Uterus (tissue), 4 donors: Measurements from ENCODE around the gene NUP133. TPM values are rescaled to one million over a fixed set of nuclear protein-coding genes. Genes with fewer than 3 reads are reported as not detected.
"Not testable (repeated sequence)": the region's sequence is repeated elsewhere in the genome, so short reads cannot be mapped to it uniquely, and the experiment has no call there.

Experiments used
- DNase-seq, 2 donors: peaks; one replicate each; pipeline ENCODE4 v3.0.0-alpha.2; 2019 to 2020
- H3K27ac ChIP-seq, 2 donors: fragments of 200-600 bp; sonication (generic); 1 replicate in 1 of 2; 2 replicates in 1 of 2; pipeline ENCODE4 v1.5.1; 2016 to 2018
- H3K27me3 ChIP-seq, 2 donors: fragments of 200-600 bp; sonication (generic); one replicate each; pipeline ENCODE4 v1.5.1; 2018 to 2019; ENCODE audit warnings: control low read depth in 1 of 2
- H3K36me3 ChIP-seq, 2 donors: fragments of 200-600 bp; sonication (generic); one replicate each; pipeline ENCODE4 v1.5.1; 2019; ENCODE audit warnings: control low read depth in 1 of 2
- H3K4me1 ChIP-seq, 2 donors: fragments of 200-600 bp; sonication (generic); one replicate each; pipeline ENCODE4 v1.5.1; 2018 to 2019; ENCODE audit warnings: control low read depth in 1 of 2
- H3K4me3 ChIP-seq, 2 donors: fragments of 200-600 bp; sonication (generic); 1 replicate in 1 of 2; 2 replicates in 1 of 2; pipeline ENCODE4 v1.5.1; 2018 to 2019; ENCODE audit warnings: mild to moderate bottlenecking in 1 of 2
- H3K9me3 ChIP-seq, 2 donors: fragments of 200-600 bp; sonication (generic); one replicate each; pipeline ENCODE4 v1.5.1; 2019; ENCODE audit warnings: control low read depth in 1 of 2
- POLR2A ChIP-seq, 2 donors: fragments of 450-650 bp; IDR thresholded peaks; one replicate each; pipeline ENCODE4 v1.6.1; 2016; ENCODE audit warnings: antibody characterized with exemption in 2 of 2, mild to moderate bottlenecking in 1 of 2, moderate library complexity in 1 of 2
- intact Hi-C: fragments of 100-400 bp; cut with DNase I; formaldehyde crosslinking; loops from one replicate; pipeline ENCODE4 v1.15.1; 2023; ENCODE audit warnings: low total_unique reads
- total RNA-seq, 4 donors: library from RNA; depleted of rRNA in 3 of 4; stranded (reverse); fragments of >200 nt in 3 of 4; gene quantifications; one replicate each; pipeline versions ENCODE4 v1.1.0 to v1.2.4, GENCODE V29; 2014 to 2023
- TF ChIP-seq, protein P1 (sequence below), 4 experiments: fragments of 200-600 bp in 2 of 4; fragments of 450-650 bp in 2 of 4; sonication (generic) in 2 of 4; IDR thresholded peaks; one replicate each; pipeline ENCODE4 v1.5.1; 2016 to 2019; ENCODE audit warnings: antibody characterized with exemption in 4 of 4, mild to moderate bottlenecking in 2 of 4, moderate library complexity in 1 of 4
- donor health status: DM: yes; HTN: yes; CAD: no.

Gene NUP133
- total RNA-seq, 4 donors from 2014 or later: 25.6 to 58.6 (median 37.1) TPM

GRCh38 chr1:229485318-229485717 is 22.8 kb downstream of the NUP133 start:
- Histone ChIP-seq H3K27me3 (no peaks in the 10 kb centered on the region), H3K4me1 (no peaks in the 10 kb centered on the region), H3K36me3 (no peaks in the 10 kb centered on the region), H3K4me3 (no peak overlapping the region), H3K9me3 (no peaks in the 10 kb centered on the region), H3K27ac (no peak overlapping the region)
- no peak for DNase-seq
- intact Hi-C loops: no loop called here
- no peak for TF ChIP-seq POLR2A (IDR thresholded peaks at IDR 0.05)
- TF ChIP-seq, protein P1, sequence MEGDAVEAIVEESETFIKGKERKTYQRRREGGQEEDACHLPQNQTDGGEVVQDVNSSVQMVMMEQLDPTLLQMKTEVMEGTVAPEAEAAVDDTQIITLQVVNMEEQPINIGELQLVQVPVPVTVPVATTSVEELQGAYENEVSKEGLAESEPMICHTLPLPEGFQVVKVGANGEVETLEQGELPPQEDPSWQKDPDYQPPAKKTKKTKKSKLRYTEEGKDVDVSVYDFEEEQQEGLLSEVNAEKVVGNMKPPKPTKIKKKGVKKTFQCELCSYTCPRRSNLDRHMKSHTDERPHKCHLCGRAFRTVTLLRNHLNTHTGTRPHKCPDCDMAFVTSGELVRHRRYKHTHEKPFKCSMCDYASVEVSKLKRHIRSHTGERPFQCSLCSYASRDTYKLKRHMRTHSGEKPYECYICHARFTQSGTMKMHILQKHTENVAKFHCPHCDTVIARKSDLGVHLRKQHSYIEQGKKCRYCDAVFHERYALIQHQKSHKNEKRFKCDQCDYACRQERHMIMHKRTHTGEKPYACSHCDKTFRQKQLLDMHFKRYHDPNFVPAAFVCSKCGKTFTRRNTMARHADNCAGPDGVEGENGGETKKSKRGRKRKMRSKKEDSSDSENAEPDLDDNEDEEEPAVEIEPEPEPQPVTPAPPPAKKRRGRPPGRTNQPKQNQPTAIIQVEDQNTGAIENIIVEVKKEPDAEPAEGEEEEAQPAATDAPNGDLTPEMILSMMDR (IDR thresholded peaks at IDR 0.05): no peak

GRCh38 chr1:229482511-229482910 is 25.6 kb downstream of the NUP133 start:
- DNase-seq: no peak
- Histone ChIP-seq H3K27me3 (no peaks in the 10 kb centered on the region), H3K4me1 (no peaks in the 10 kb centered on the region), H3K9me3 (no peaks in the 10 kb centered on the region), H3K4me3 (no peak overlapping the region), H3K36me3 (no peaks in the 10 kb centered on the region), H3K27ac (no peak overlapping the region)
- no peak for TF ChIP-seq POLR2A (IDR thresholded peaks at IDR 0.05)
- TF ChIP-seq, protein P1 (IDR thresholded peaks at IDR 0.05): no peak
- intact Hi-C loops: no loop called here

- no peak for DNase-seq
- TF ChIP-seq, protein P1 (IDR thresholded peaks at IDR 0.05): no peak
- TF ChIP-seq POLR2A (IDR thresholded peaks at IDR 0.05): no peak
- no peak overlapping the region for H3K4me3 ChIP-seq
- no peaks in the 10 kb centered on the region for H3K27me3 ChIP-seq
- intact Hi-C loops: no loop called here
- no peak overlapping the region for H3K27ac ChIP-seq
- no peaks in the 10 kb centered on the region for H3K4me1 ChIP-seq
- no peaks in the 10 kb centered on the region for H3K36me3 ChIP-seq
- no peaks in the 10 kb centered on the region for H3K9me3 ChIP-seq
These were observed 27.6 kb downstream of the NUP133 start for GRCh38 chr1:229480495-229480894.

DNA sequence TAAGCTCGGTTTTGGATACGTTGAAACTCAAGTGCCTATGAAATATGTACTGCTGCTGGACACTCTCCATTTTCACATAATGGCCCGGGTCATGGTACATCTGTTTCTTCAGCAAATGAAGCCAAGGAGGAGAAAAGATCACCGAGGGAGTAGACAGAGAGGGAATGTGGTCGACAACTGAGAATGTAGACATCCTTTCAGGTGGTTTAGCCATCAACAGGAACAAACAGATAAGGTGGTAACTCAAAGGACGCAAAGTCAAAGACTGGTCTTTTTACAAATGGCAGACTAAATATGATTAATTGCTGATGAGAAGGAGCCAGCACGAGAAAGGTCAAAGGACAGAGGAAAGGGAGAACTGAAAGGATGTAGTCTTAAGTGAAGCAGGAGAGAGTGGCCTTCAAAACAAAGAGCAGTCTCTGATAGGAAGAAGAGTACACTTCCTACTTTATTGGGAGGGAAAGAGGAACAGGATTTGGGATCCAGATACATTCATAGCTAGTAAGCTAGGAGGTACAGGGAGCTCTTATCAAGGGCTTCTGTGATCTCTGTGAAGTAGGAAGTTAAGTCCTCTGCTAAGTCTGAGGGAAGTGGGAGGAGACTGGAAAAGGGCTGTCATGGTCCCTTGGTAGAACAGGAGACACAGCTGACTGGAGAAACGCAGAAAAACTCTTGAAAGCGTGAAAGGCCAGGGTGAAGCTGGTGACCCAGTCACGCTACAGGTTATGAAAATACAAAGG is 28.3 kb downstream of the NUP133 start:
- no peaks in the 10 kb centered on the region for H3K27me3 ChIP-seq
- H3K9me3 ChIP-seq: no peaks in the 10 kb centered on the region
- DNase-seq: no peak
- no peaks in the 10 kb centered on the region for H3K4me1 ChIP-seq
- intact Hi-C loops: no loop called here
- H3K36me3 ChIP-seq: no peaks in the 10 kb centered on the region
- no peak for TF ChIP-seq POLR2A (IDR thresholded peaks at IDR 0.05)
- TF ChIP-seq, protein P1 (IDR thresholded peaks at IDR 0.05): no peak
- H3K27ac ChIP-seq: no peak overlapping the region
- no peak overlapping the region for H3K4me3 ChIP-seq

GRCh38 chr1:229478852-229479251 is 29.3 kb downstream of the NUP133 start:
- intact Hi-C loops: no loop called here
- H3K27ac ChIP-seq: no peak overlapping the region
- no peak for DNase-seq
- no peaks in the 10 kb centered on the region for H3K9me3 ChIP-seq
- TF ChIP-seq, protein P1 (IDR thresholded peaks at IDR 0.05): no peak
- no peak for TF ChIP-seq POLR2A (IDR thresholded peaks at IDR 0.05)
- H3K36me3 ChIP-seq: no peaks in the 10 kb centered on the region
- H3K4me3 ChIP-seq: no peak overlapping the region
- no peaks in the 10 kb centered on the region for H3K4me1 ChIP-seq
- H3K27me3 ChIP-seq: no peaks in the 10 kb centered on the region

DNA sequence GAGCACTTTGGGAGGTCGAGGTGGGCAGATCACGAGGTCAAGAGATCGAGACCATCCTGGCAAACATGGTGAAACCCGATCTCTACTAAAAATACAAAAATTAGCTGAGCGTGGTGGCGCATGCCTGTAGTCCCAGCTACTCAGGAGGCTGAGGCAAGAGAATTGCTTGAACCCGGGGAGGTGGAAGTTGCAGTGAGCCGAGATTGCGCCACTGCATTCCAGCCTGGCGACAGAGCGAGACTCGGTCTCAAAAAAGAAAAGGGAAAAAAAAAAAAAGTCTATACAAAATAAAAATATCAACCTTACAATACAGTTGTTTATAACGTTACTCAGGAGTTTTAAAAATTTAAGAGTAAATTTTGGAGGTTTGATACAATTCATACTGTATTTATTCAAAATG is 32.3 kb downstream of the NUP133 start:
- H3K4me1 ChIP-seq, H3K27me3 ChIP-seq, H3K4me3 ChIP-seq, H3K36me3 ChIP-seq, H3K27ac ChIP-seq, intact Hi-C loops, DNase-seq, H3K9me3 ChIP-seq: not testable (repeated sequence)
